Mammary epithelial cell (primary cell): ENCODE results near the gene MAML2.

Source experiments
- EZH2 ChIP-seq: IDR thresholded peaks from 2 replicates; pipeline ENCODE4 v1.6.1; 2012; ENCODE audit warnings: low read length, inconsistent platforms, borderline replicate concordance
- TF ChIP-seq, protein P1 (sequence below), 2 donors: IDR thresholded peaks in 1 of 2; conservative IDR thresholded peaks in 1 of 2; 2 replicates each; pipeline ENCODE4 v1.5.1; 2011 to 2012; ENCODE audit warnings: inconsistent platforms in 2 of 2, low read length in 2 of 2, mild to moderate bottlenecking in 2 of 2, control low read depth in 1 of 2, low read depth in 1 of 2; ENCODE audit not compliant: insufficient read depth in 1 of 2; ENCODE audit errors: extremely low read depth in 1 of 2

DNA sequence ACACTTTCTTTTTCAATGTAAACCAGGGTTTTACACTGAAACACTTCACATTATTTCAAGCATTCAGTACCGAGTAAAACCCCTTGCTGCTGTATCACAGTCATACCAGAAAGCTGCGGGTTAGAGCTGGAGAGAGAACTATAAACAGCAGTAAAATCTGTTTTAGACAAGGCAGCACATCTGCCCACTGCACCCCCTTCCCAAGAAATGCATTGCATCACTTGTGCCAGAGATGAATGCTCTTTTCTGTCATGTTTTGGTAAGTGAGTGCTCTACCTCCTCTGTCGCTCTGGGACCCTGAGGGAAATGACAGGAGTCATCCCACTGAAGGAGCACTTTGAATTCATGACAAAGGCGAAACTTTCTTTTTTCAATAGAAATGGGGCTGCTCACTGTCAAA is 107.2 kb downstream of the MAML2 start:
- TF ChIP-seq, protein P1, sequence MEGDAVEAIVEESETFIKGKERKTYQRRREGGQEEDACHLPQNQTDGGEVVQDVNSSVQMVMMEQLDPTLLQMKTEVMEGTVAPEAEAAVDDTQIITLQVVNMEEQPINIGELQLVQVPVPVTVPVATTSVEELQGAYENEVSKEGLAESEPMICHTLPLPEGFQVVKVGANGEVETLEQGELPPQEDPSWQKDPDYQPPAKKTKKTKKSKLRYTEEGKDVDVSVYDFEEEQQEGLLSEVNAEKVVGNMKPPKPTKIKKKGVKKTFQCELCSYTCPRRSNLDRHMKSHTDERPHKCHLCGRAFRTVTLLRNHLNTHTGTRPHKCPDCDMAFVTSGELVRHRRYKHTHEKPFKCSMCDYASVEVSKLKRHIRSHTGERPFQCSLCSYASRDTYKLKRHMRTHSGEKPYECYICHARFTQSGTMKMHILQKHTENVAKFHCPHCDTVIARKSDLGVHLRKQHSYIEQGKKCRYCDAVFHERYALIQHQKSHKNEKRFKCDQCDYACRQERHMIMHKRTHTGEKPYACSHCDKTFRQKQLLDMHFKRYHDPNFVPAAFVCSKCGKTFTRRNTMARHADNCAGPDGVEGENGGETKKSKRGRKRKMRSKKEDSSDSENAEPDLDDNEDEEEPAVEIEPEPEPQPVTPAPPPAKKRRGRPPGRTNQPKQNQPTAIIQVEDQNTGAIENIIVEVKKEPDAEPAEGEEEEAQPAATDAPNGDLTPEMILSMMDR (conservative IDR thresholded peaks at IDR 0.05 in 1 of 2, IDR thresholded peaks at IDR 0.05 in 1 of 2; ENCODE audit: extremely low read depth in 1 of 2, insufficient read depth in 1 of 2, low read depth in 1 of 2, low read length in 2 of 2): no peak
- TF ChIP-seq EZH2: no peak
